ENCODE data around the gene KRAS. TPM values are rescaled to one million over a fixed set of nuclear protein-coding genes. Genes with fewer than 3 reads are reported as not detected.

KRAS gene
- total and polyA plus RNA-seq, 2 donors (not counting 3 experiments of a cell fraction or from before 2014, with no cell fraction given), result 9.1 to 22.8 TPM

DNA sequence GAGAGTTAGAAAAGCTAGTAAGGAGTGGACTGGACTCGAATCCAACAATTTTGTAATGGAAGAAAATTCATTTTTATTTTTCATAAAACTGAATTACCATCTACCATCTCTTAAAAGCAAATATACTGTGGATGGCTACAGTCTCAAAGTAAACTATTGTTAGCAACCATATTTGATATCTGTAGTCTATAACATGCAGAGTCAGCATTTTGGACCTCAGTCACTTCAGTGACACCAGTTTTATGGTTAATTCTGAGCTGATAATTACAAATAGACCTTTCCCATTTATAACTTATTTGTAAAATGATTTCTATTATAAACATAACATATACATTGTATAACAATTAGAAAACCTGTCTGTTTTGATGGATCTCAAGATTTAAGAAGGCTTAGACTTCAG lies 2.0 kb downstream of the KRAS start:
- peaks cover 40% of the 10 kb centered on the region for H3K79me2 ChIP-seq (ENCODE audit: control insufficient read depth, insufficient read depth, low read length)
- H3K9me3 ChIP-seq (replicated peaks; ENCODE audit: control insufficient read depth, insufficient read depth, low read length), result no peaks in the 10 kb centered on the region
- peaks cover 2 to 18% of the 10 kb centered on the region in 2 experiments for H3K27me3 ChIP-seq (ENCODE audit: control insufficient read depth in 2 of 2, insufficient read depth in 2 of 2, low read length in 2 of 2)
- H3K4me2 ChIP-seq (ENCODE audit: insufficient read depth, low read length), result no peak overlapping the region
- ChIA-PET CTCF (interaction anchor here (1.1 kb wide), 1 partner anchor 139 kb away, joined by 5 read pairs; no protein-coding TSS in a partner anchor), POLR2A (no interaction called here)
- H2AFZ ChIP-seq (ENCODE audit: low read depth, low read length), result no peak overlapping the region
- no peak overlapping the region for H3K27ac ChIP-seq (ENCODE audit: insufficient read depth, low read depth, low read length)
- H3K9me1 ChIP-seq (replicated peaks; ENCODE audit: control insufficient read depth, extremely low read depth, insufficient read depth, low read length), result no peaks in the 10 kb centered on the region
- DNase-seq (ENCODE audit: low read depth, low spot score) (no peak), FAIRE-seq (no peak)
- TF ChIP-seq GATA2 (IDR thresholded peaks at IDR 0.05; ENCODE audit: insufficient read depth, insufficient read length, low read depth, low read length) (no peak), JUN (IDR thresholded peaks at IDR 0.05; ENCODE audit: borderline replicate concordance, insufficient read depth, insufficient read length, low read depth) (no peak), MYC (IDR thresholded peaks at IDR 0.05; ENCODE audit: low read depth, low read length) (no peak), EZH2 (IDR thresholded peaks at IDR 0.05; ENCODE audit: borderline replicate concordance, low read depth, low read length, severe bottlenecking) (no peak), POLR2AphosphoS5 (IDR thresholded peaks at IDR 0.05; ENCODE audit: insufficient read depth, low read depth, low read length) (no peak), CTCF (IDR thresholded peaks at IDR 0.05; ENCODE audit: extremely low read depth in 1 of 2, insufficient read depth in 1 of 2, low read depth in 1 of 2, low read length in 2 of 2) (no peak), POLR2A (IDR thresholded peaks at IDR 0.05; ENCODE audit: low read depth, low read length) (no peak), FOS (IDR thresholded peaks at IDR 0.05; ENCODE audit: borderline replicate concordance, insufficient read depth, low read length) (no peak)
- TF ChIP-seq, protein P1, sequence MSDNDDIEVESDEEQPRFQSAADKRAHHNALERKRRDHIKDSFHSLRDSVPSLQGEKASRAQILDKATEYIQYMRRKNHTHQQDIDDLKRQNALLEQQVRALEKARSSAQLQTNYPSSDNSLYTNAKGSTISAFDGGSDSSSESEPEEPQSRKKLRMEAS (IDR thresholded peaks at IDR 0.05; ENCODE audit: insufficient read depth, insufficient read length), result no peak
- no TSS peak for BruUV-seq (replicated peaks)
- H3K36me3 ChIP-seq (ENCODE audit: control insufficient read depth in 2 of 2, extremely low read depth in 1 of 2, insufficient read depth in 2 of 2, low read length in 2 of 2), result peaks cover 0 to 2% of the 10 kb centered on the region in 2 experiments
- H3K4me3 ChIP-seq (replicated peaks in 1 of 3; ENCODE audit: insufficient read depth in 1 of 3, low read depth in 1 of 3, low read length in 3 of 3), result no peak overlapping the region
- H3K4me1 ChIP-seq (ENCODE audit: control insufficient read depth, extremely low read depth, insufficient read depth, low read length), result peaks cover 10% of the 10 kb centered on the region
- dilution Hi-C loops (cut with MboI; ENCODE audit: extremely low pct_ligation_motif_present, low sequenced_read_pairs) (no loop called here), intact Hi-C loops (cut with micrococcal nuclease) (loop anchor here (10.0 kb wide), 1 partner anchor 306 kb away; the partner anchor contains the start of gene LMNTD1)
- no peak overlapping the region for H3K9ac ChIP-seq (replicated peaks; ENCODE audit: extremely low read depth, insufficient read depth, low read length)
- peaks cover 4% of the 10 kb centered on the region for H4K20me1 ChIP-seq (replicated peaks; ENCODE audit: control insufficient read depth, extremely low read depth, insufficient read depth, low read length)
